OCI-LY3 (cell line): ENCODE results near the gene HECW1.

Experiments used
- H2AFZ ChIP-seq: fragments of 200-600, 300-600 bp; shearing (Covaris generic); 2 replicates; pipeline ENCODE4 v1.6.0; 2014; ENCODE audit warnings: antibody characterized with exemption, low read depth, low read length
- H3K27ac ChIP-seq: fragments of 200-600, 300-600 bp; sonication (generic); 2 replicates; pipeline ENCODE4 v1.5.1; 2014; ENCODE audit warnings: mild to moderate bottlenecking, low read length, moderate library complexity, mixed read lengths
- H3K27me3 ChIP-seq: fragments of 200-600, 300-600 bp; sonication (generic); 2 replicates; pipeline ENCODE4 v1.6.1; 2014; ENCODE audit warnings: low read depth, low read length, mixed read lengths
- H3K36me3 ChIP-seq: fragments of 200-600, 300-600 bp; sonication (generic); replicated peaks from 2 replicates; pipeline ENCODE3; 2014; ENCODE audit warnings: low read depth, low read length, mixed read lengths
- H3K4me1 ChIP-seq: fragments of 300-600, 200-600 bp; sonication (generic); 2 replicates; pipeline ENCODE4 v1.6.1; 2014; ENCODE audit warnings: low read length, mixed read lengths
- H3K4me2 ChIP-seq: fragments of 200-600, 300-600 bp; sonication (generic); 2 replicates; pipeline ENCODE4 v1.6.1; 2014; ENCODE audit warnings: low read length, mixed read lengths
- H3K4me3 ChIP-seq: fragments of 300-600, 200-600 bp; sonication (generic); 2 replicates; pipeline ENCODE4 v1.5.1; 2014; ENCODE audit warnings: antibody characterized with exemption, mild to moderate bottlenecking, low read length, moderate library complexity
- H3K79me2 ChIP-seq: fragments of 300-600, 200-600 bp; shearing (Covaris generic); 2 replicates; pipeline ENCODE4 v1.6.1; 2014; ENCODE audit warnings: mild to moderate bottlenecking, low read length, mixed read lengths
- H3K9ac ChIP-seq: fragments of 300-600, 200-600 bp; shearing (Covaris generic); 2 replicates; pipeline ENCODE4 v1.6.0; 2014; ENCODE audit warnings: mild to moderate bottlenecking, low read length, moderate library complexity
- H3K9me3 ChIP-seq: fragments of 200-600, 300-600 bp; shearing (Covaris generic); 2 replicates; pipeline ENCODE4 v1.6.1; 2014; ENCODE audit warnings: low read length, mixed read lengths; ENCODE audit not compliant: insufficient read depth
- H4K20me1 ChIP-seq: fragments of 200-600, 300-600 bp; sonication (generic); 2 replicates; pipeline ENCODE4 v1.6.1; 2016; ENCODE audit warnings: low read length, mixed read lengths; ENCODE audit not compliant: insufficient read depth
- EZH2phosphoT487 ChIP-seq: fragments of 200-600 bp; shearing (Covaris generic); IDR thresholded peaks from 2 replicates; pipeline ENCODE4 v1.6.1; 2018; ENCODE audit warnings: antibody characterized with exemption, mixed run types, low read depth
- TF ChIP-seq, protein P1 (sequence below): fragments of 200-600, 300-600 bp; sonication (generic); IDR thresholded peaks from 2 replicates; pipeline ENCODE4 v1.5.1; 2014; ENCODE audit warnings: antibody characterized with exemption, low read length, low read depth

Gene HECW1

DNA sequence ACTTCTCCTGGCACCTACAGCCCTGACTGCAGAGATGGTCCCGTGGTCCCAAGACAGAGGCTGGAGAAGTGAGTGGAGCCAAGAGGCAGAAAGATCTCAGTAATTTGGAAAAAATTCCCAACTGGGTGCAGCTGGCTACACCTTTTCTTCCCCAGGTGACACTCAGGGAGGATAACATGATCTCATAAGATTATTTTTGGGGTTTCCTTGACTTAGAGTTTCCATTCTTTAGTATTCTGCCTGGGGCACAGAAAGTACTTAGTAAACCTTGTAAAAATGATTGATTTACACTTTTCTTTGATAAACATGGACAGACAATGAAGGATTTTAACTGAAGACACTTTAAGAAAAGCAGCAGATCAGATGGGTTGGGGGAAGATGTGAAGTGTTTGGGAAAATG, 38.6 kb downstream of the HECW1 start:
- no peak overlapping the region for H2AFZ ChIP-seq
- H3K4me1 ChIP-seq = no peaks in the 10 kb centered on the region
- TF ChIP-seq, protein P1, sequence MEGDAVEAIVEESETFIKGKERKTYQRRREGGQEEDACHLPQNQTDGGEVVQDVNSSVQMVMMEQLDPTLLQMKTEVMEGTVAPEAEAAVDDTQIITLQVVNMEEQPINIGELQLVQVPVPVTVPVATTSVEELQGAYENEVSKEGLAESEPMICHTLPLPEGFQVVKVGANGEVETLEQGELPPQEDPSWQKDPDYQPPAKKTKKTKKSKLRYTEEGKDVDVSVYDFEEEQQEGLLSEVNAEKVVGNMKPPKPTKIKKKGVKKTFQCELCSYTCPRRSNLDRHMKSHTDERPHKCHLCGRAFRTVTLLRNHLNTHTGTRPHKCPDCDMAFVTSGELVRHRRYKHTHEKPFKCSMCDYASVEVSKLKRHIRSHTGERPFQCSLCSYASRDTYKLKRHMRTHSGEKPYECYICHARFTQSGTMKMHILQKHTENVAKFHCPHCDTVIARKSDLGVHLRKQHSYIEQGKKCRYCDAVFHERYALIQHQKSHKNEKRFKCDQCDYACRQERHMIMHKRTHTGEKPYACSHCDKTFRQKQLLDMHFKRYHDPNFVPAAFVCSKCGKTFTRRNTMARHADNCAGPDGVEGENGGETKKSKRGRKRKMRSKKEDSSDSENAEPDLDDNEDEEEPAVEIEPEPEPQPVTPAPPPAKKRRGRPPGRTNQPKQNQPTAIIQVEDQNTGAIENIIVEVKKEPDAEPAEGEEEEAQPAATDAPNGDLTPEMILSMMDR = no peak
- no peak for TF ChIP-seq EZH2phosphoT487

DNA sequence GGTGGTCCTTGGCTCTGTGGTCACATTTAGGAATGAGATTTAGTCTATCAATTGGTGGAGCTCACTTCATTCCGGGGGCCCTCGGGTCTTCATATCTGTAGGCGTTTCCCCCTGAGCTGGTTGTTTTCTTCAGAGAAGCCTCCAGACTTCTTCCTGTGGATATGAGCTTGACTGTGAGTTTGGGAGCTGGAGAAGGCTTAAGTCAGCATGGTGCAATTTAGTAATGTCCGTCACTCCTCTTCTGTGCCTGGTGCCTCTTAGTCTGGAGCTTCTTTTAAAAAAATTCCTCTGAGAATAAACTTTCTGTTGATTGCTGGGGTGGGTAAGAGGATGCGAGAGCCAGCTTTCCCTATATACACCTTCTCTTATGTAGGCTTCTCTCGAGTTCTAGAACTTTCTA, 40.2 kb downstream of the HECW1 start:
- Histone ChIP-seq H3K27ac (no peak overlapping the region), H3K4me2 (no peak overlapping the region), H2AFZ (no peak overlapping the region), H3K9ac (no peak overlapping the region), H3K4me1 (no peaks in the 10 kb centered on the region), H3K4me3 (no peak overlapping the region), H3K36me3 (no peaks in the 10 kb centered on the region), H3K27me3 (no peaks in the 10 kb centered on the region; the same call in 1 of the 2 replicates), H3K79me2 (no peaks in the 10 kb centered on the region), H4K20me1 (no peaks in the 10 kb centered on the region), H3K9me3 (no peaks in the 10 kb centered on the region)
- TF ChIP-seq EZH2phosphoT487 = no peak
- TF ChIP-seq, protein P1 = no peak

More for the DNA sequence above, 38.6 kb downstream of the HECW1 start:
- H3K9ac ChIP-seq = no peak overlapping the region
- no peaks in the 10 kb centered on the region; the same call in 1 of the 2 replicates for H3K27me3 ChIP-seq
- no peak overlapping the region for H3K27ac ChIP-seq
- no peak overlapping the region for H3K4me2 ChIP-seq
- no peaks in the 10 kb centered on the region for H3K36me3 ChIP-seq
- H3K79me2 ChIP-seq = no peaks in the 10 kb centered on the region
- H4K20me1 ChIP-seq = no peaks in the 10 kb centered on the region
- H3K9me3 ChIP-seq = no peaks in the 10 kb centered on the region
- H3K4me3 ChIP-seq = no peak overlapping the region

DNA sequence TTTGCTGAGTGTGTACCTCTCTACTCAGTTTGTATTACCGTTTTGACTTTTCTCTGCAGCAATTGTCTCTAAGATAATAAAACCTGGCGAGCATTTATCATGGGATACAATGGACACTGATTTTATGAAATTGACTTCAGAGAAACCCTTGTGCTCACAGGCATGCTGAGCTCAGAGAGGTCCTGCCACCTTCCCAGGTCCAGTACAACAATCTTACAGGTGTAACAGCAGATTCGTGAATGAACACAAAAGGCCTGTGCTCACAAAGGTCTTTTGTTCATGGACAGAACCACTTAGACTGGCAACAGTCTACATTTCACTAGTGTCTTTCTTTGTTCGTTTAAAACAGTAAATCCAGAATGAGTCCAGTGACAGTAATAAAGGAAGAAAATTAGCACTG, 43.2 kb downstream of the HECW1 start:
- Histone ChIP-seq H3K4me3 (no peak overlapping the region), H3K79me2 (no peaks in the 10 kb centered on the region), H3K27ac (no peak overlapping the region), H3K9me3 (no peaks in the 10 kb centered on the region), H3K9ac (no peak overlapping the region), H3K36me3 (no peaks in the 10 kb centered on the region), H4K20me1 (no peaks in the 10 kb centered on the region), H3K4me2 (no peak overlapping the region), H3K4me1 (no peaks in the 10 kb centered on the region), H2AFZ (no peak overlapping the region), H3K27me3 (no peaks in the 10 kb centered on the region; the same call in 1 of the 2 replicates)
- TF ChIP-seq, protein P1 = no peak
- TF ChIP-seq EZH2phosphoT487 = no peak

DNA sequence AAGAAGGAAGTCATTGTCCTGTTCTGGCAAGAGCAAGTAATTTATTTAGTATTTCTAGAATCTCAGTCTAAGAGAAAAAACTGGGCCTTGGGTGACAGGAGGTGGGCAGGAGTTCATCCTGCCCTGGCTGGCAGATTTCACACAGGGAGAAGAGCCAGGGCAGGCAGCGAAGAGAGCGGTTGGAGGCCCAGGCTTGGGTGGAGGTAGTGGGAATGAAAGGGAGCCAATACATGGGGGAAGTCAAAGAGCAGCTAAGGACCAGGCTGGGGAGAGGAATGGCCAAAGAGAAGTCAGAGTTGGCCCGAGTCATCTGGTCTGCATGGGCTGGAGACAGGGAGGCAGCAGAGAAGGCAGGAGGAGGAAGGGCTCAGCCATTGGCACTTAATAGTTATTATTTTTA, 51.4 kb downstream of the HECW1 start:
- no peak overlapping the region for H3K27ac ChIP-seq
- H3K79me2 ChIP-seq = no peaks in the 10 kb centered on the region
- no peaks in the 10 kb centered on the region for H3K36me3 ChIP-seq
- H4K20me1 ChIP-seq = no peaks in the 10 kb centered on the region
- TF ChIP-seq EZH2phosphoT487 = no peak
- TF ChIP-seq, protein P1 = no peak
- no peak overlapping the region for H2AFZ ChIP-seq
- H3K9me3 ChIP-seq = no peaks in the 10 kb centered on the region
- no peaks in the 10 kb centered on the region for H3K27me3 ChIP-seq
- no peak overlapping the region for H3K4me3 ChIP-seq
- H3K4me2 ChIP-seq = peak overlapping the region; percentile 96
- H3K9ac ChIP-seq = no peak overlapping the region
- H3K4me1 ChIP-seq = peaks cover 44% of the 10 kb centered on the region
